ENCODE results near the gene PIH1D1.

Gene PIH1D1

GRCh38 chr19:49415102-49415809 lies 36.4 kb downstream of the PIH1D1 start:
- DNase-seq = no peak

GRCh38 chr19:49414256-49414655 lies 37.4 kb downstream of the PIH1D1 start:
- DNase-seq = no peak

GRCh38 chr19:49413348-49413747 lies 38.3 kb downstream of the PIH1D1 start:
- DNase-seq = no peak

GRCh38 chr19:49411681-49412326 lies 39.8 kb downstream of the PIH1D1 start:
- no peak for DNase-seq

GRCh38 chr19:49409441-49410029 lies 42.1 kb downstream of the PIH1D1 start:
- DNase-seq = no peak

- no peak for DNase-seq
Observed at GRCh38 chr19:49408816-49409440, 42.7 kb downstream of the PIH1D1 start.

- DNase-seq = no peak
Observed at GRCh38 chr19:49407482-49408015, 44.1 kb downstream of the PIH1D1 start.

GRCh38 chr19:49407079-49407478 lies 44.5 kb downstream of the PIH1D1 start:
- DNase-seq = no peak

GRCh38 chr19:49403404-49404187 lies 48.0 kb downstream of the PIH1D1 start:
- no peak for DNase-seq

GRCh38 chr19:49400029-49400428 lies 51.6 kb downstream of the PIH1D1 start:
- no peak for DNase-seq

GRCh38 chr19:49398931-49399330 lies 52.7 kb downstream of the PIH1D1 start:
- no peak for DNase-seq

GRCh38 chr19:49398001-49398615 lies 53.5 kb downstream of the PIH1D1 start:
- no peak for DNase-seq

GRCh38 chr19:49396738-49397505 lies 54.7 kb downstream of the PIH1D1 start:
- no peak for DNase-seq

Data from stimulated activated CD8-positive, alpha-beta memory T cell treated with anti-CD3 and anti-CD28 coated beads, Interleukin-4, amount 100 ng/mL, for 48 hours (primary cell).